Stimulated activated CD4-positive, alpha-beta T cell treated with anti-CD3 and anti-CD28 coated beads, Interleukin-4, amount 100 ng/mL, for 24 hours (primary cell): ENCODE measurements around the gene ERMP1.
"Not testable (repeated sequence)": the region's sequence is repeated elsewhere in the genome, so short reads cannot be mapped to it uniquely, and the experiment has no call there.

Experiments
- DNase-seq: peaks from one replicate; pipeline ENCODE4 v3.0.0-alpha.2; 2020

Gene ERMP1

DNA sequence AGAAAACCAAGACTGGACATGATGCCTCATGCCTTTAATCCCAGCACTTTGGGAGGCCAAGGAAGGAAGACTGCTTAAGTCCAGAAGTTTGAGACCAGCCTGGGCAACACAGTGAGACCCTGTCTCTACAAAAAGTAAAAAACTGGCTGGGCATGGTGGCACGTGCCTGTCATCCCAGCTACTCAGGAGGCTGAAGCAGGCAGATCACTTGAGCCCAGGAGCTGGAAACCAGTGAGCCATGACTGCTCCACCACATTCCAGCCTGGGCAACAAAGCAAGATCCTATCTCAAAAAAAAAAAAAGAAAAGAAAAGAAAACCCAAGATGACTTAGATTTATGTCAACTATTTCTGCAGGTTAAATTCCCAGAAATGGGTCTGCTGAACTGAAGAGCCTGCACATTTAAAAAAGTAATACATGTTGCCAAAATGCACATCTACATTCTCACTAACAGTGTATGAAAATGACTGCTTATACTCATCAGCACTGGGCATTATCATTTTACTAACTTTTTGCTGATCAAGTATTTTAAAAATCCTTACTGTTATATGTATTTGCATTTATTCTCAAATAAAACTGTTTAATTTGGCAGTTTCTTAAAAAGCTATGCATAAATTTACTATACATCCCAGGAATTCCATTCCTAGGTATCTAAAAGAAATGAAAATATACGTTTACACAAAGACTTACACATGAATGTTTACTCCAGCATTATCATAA lies 14.3 kb downstream of the ERMP1 start:
- no peak for DNase-seq

DNA sequence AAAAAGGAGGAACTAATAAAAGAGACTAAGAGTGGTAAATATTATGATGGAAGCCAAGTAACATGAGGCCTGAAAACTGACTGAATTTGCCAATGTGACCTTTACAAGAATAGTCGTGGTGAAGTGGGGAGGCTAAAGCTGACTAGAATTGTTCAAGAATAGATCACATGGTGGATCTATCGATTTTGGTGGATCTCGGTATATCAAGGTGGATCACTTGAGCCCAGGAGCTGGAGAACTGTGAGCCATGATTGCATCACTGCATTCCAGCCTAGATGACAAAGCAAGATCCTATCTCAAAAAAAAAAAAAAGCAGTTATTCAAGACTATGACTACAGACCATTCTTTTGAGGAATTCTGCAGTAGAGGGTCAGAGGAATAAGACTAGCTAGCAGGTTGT lies 15.1 kb downstream of the ERMP1 start:
- DNase-seq: no peak

DNA sequence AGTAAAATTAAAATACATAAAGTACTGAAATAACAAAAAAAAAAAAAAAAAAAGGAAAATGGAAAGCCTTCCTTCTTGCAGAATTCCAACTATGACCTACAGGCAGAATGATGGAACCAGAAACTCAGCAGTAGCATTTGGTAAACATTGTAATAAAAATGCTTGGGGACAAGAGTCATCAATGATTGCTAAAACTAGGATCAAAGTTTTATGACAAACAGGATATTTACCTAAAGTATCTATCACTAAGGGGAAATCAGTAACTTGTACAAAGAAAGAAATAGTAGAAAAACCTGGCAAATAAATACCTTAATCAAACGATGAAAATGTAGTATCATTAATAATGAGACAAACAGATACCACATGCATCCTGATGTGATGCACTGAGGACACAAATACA lies 17.5 kb downstream of the ERMP1 start:
- DNase-seq: no peak

DNA sequence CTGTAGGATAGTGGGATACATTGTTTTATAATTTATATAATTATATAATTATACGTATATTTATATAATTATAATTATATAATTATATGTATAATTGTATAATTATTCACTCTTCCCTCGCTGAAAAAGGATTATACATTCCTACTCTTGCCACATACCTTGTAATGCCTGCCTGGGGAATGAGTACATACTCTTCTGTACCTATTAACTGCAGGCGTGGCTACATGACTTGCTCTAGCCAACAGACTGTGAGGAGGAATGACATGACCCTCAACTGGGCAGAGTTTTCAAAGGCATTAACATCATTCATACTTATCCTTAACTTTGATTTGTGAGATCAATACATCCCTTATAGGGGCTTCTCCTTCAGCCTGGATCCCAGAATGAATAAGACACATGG lies 19.1 kb downstream of the ERMP1 start:
- DNase-seq: no peak

DNA sequence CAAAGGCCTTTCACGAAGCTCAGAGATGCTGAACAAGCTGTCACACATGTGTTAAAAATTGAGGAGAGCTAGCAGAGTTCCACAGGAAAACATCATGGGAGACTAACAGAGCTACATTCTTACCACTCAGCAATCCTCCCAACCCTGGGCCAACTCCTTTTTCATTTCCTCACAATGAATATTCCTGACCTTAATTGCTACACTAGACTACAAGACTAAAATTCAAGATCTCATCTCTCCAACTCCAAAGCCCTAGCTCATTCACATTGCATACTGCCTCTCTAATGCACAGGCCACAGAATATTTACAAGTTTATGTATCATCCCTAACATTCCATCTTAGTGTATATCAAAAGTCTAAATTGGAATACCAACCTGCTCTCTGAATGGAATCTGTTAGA lies 21.2 kb downstream of the ERMP1 start:
- no peak for DNase-seq

DNA sequence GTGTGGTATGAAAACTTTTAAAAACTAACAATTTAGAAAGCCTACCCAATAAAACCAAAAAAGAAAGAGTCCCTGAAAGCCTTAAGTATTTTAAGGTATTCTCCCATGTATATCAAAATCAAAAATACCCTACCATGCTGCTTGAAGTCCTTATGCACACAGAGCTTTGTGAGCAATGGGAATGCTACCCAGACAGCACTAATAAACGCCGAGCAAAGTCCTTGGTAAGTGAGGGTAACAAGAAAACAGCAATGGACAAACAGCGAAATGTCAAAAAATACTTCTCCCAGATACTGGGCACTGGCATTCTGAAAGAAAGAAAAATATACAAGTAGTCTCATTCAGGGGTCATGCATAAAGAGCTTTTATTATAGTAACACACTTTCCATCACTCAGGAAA lies 27.4 kb downstream of the ERMP1 start:
- no peak for DNase-seq

DNA sequence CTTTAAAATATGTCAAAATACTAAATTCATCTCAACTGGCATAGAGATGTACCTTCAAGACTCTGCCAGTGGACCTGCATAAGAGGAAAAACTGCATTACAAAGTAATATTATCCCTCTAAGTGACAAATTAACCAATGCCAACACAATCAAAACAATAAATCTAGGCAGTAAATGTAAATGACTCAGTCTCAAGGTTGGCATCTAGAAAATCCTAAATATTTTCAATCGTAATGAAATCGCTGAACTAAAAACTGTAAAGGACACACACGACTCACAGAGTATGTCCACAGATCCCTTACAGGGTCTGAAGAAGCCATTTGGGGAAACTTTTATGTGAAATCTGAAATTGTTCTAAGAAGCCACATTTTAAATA lies 31.2 kb downstream of the ERMP1 start:
- DNase-seq: no peak

DNA sequence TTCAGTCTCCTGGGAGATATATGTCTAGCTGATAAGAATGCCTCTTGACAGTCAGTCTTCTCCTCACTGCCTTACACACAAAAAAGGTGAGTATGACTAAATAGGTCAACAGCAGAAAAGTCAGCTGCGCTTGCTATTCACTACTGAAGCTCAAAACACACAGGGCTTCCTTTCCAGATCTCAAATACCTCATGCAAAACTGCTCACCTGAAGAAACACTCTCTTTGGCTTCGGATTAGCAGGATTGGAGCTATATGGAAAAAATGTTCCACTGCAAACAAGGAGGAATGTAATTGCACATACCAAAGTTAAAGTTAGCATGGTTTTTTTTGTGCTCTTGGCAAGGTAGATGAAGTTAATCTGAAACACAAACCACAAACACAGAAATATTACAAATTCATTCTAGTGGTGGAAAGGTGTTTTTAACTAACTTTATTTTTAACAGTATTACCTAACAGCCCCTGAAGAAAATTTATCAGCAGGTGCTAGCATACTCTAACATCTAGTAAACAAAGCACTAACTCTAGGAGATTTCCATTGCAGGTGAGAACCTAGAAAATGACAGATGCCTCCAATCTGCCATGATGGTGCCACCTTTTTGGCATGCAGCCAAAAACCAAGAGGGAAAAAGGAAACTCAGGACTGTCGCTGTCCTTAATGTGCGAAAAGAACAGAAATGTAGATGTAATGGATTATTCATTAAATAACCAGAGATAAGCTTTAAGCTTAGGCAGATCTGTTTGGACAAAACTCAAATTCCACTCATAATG lies 31.8 kb downstream of the ERMP1 start:
- DNase-seq: no peak

DNA sequence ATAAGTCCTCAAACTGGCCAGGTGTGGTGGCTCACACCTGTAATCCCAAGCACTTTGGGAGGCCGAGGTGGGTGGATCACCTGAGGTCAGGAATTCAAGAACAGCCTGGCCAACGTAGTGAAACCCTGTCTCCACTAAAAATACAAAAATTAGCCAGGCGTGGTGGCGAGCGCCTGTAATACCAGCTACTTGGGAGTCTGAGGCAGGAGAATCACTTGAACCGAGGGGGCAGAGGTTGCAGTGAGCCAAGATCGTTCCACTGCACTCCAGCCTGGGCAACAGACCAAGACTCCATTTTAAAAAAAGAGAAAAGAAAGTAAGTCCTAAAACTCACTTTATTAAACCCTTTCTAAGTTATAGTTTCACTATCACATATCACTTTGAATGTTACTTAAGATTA lies 32.5 kb downstream of the ERMP1 start:
- not testable (repeated sequence) for DNase-seq

DNA sequence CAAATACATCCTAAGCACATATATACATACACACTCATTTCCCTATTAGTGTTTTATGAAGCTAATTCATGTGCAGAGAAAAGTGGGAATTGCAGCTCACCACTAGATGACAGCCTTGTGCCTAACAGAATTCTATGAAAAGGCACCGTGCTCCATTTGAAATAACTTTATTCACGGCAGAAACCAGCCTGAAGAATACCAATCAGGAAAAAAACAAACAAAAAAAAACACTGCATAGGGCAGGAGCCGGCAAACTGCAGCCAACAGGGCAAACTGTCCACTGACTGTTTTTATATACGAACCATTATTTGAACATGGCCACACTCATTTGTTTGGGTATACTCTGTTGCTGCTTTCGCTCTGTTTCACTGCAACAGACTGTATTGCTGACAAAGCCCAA lies 33.6 kb downstream of the ERMP1 start:
- DNase-seq: no peak

DNA sequence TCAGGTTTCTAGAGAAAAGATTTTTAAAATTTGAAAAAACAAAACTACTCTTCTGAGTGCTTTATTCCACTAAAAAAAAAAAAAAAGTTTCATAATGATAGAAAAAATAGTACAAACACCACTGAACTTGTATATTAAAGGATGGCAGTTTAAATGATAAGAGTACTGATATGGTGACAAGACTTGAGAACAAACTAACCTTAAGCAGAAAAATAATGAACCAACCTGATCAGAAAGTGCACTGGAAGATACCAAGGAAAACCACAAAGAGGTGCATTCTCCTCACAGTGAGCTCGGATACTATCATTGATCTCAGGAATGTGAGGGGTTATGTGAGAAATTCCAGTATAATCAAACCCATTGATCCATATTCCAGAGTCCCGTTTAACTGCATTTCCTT lies 34.3 kb downstream of the ERMP1 start:
- DNase-seq: no peak

DNA sequence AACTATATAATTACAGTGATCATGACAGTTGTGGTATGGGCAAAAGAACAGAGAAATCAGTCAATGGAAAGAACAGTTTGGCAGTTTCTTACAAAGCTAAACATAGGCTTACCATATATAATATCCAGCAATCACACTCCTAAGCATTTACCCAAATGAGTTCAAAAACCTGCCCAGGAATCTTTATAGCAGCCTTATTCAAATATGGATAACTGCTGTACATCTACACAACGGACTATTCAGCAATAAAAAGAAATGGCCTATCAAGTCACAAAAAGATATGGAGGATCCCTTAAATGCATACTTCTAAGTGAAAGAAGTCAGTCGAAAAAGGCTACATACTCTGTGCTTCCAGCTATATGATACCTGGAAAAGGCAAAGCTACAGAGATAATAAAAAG lies 36.6 kb downstream of the ERMP1 start:
- no peak for DNase-seq

DNA sequence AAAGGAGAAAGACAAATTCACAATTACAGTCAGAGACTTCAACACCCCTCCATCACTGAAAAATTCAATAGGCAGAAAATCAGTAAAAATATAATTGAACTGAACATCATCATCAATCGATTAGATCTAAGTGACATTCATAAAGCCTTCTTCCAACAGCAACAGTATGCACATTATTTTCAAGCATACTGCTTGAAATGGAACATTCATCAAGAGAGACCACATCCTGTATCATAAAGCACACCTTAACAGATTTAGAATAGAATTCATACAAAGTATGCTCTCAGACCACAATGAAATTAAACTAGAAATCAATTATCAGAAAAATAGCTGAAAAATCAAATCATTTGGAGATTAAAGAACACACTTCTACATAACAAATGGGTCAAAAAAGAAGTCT lies 39.1 kb downstream of the ERMP1 start:
- no peak for DNase-seq

DNA sequence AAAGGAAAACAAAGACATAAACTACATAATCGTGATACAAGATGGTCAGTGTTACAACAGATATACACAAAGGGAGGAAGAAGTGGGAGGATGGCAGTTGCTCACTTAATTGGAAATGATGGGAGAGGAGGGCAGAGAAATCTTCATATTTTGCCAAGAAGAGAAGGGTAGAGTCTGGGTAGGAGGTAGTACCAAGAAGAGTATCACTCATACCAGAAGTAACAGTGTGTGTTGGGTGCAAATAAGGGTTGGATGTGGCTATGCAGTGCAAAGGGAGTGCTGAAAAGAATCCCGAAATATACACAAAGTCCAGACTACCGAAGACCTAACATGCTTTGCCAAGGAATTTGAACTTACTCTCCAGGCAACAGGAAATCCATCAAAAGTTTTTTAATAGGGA lies 41.0 kb downstream of the ERMP1 start:
- DNase-seq: no peak

DNA sequence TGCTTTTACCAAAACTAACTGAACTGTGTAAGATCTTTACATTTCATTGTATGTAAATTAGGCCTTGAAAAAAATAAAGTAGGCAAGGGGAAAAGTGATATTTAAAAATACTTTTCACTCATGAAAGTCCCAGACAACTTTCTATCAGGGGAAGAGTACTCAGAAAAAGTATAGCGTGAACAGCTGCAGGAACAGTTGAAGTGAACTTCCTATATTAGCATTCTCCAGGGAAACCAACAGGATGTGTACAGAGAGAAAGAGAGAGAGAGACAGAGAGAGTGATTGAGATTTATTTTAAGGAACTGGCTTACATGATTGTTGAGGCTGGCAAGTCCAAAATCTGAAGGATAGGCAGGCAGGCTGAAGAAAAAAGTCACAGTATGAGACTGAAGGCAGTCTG lies 42.0 kb downstream of the ERMP1 start:
- no peak for DNase-seq

DNA sequence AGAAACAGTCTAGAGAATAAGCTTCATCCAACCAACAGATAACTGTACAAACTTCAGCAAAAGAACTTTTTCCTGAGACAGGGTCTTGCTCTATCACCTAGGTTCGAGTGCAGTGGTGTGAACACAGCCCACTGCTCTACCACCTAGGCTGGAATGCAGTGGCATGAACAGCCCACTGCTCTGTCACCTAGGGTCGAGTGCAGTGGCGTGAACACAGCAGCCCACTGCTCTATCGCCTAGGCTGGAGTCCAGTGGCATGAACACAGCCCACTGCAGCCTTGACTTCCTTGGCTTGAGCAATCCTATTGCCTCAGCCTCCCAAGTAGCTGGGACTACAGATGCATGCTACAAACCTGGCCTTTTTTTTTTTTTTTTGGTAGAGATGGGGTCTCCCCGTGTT lies 43.4 kb downstream of the ERMP1 start:
- DNase-seq: no peak

DNA sequence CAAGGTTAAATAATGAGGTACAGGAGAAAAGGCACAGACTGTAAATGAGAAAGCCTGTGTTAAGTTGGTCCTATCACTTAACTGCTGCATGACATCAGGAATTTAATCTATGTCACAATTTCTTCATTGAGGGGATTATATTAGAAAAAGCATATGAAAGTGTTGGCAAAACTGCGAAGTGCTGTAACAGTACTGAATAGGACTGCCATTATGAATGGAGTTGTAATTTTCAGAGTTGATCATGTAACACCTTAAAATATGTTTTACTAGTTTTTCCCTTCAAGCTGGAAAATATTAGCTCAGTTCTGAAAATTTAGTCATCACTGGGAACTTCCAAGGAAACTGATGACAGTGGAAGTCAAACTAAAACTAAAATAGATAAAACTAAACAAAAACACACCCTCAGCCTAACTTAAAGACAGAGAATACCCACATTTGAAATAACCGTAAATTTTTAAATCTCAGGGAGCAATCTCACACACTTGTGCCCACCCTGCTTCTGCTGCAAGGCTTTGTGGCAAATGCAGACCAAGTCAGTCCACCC lies 45.1 kb downstream of the ERMP1 start:
- no peak for DNase-seq

DNA sequence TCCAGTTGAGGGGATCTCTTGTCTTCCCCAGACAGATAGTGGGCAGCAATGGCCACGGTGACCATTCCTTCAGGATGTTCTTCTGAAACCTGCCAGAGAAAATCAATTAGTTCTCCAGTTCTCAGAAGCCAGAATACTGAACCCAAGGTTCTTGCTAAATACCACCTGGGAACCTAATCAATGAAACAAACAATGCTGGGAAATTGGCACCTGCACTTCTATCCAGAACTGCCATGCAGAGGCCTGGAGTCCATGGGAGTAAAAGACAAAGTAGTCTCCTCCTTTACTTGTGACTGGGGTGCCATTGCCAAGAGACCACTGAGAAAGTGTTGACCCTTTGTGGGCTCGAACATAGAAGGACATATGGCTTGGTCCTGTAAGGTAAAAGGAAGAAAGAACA lies 45.7 kb downstream of the ERMP1 start:
- DNase-seq: no peak

DNA sequence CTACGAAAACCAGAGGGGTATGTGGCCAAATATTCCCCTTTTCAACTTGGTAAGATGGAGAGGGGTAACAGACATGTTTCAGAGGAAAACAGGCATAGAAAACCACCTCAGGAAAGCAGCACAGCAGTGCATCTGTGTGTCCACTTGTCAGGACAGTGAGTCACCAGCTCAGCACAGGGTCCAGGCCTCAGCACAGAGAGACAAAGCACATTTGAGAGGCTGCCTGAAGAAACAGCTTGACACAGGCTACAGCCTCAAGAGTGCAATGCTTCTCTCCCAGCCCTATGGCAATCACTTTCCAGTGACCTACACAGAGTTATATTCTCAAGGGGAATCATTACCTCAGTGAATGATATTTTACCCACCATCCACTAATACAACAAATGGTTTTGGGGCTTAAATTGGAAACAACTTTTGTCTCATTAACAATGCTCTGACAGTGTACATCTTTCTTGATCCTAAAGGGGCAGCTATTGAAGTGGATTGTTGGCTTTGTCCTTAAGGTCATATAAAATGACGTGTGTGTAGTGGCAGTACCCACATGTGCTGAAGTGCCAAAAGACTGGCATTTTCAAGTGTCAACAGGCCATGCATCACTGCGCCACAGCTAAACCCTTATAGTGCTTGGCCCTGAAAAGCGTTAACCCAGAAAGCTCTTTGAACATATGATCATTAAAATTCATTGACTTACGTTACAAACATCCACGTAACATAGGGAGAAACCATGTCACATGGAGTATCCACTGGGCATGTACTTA lies 46.4 kb downstream of the ERMP1 start:
- DNase-seq: no peak

DNA sequence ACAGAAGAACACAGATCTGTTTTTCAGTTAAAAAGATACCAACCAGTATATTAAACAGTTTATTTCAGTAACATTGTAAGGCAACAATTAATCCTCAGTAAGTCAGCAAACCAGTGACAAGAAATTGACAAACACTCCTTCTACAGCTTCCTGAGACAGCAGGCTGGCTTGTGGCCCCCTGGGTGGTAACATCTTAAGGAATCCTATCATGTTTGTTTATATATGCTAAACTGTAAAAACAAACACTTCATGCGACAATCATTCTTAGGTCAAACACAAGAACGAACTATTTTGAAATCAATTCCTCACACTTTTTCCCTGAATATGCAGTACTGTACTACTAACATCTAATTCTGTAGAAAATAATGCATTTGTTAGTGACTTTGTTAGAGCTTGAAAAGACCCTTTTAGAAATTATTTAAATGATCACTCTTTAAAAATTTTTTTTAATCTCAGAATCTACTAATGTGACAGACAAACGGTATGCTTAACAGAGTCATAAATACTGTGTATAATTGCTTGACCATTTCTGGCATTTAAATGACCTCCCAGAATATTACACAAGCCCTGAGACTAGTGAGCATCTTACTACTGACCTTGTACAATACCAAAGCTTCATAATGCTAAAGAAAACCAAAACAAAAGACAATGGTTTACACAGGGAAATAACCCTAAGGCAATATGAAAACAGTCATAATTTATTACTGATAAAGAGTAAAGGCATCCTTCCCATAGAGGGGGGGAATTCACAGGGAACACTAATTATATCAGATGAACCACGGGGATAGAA lies 48.2 kb downstream of the ERMP1 start:
- DNase-seq: no peak

DNA sequence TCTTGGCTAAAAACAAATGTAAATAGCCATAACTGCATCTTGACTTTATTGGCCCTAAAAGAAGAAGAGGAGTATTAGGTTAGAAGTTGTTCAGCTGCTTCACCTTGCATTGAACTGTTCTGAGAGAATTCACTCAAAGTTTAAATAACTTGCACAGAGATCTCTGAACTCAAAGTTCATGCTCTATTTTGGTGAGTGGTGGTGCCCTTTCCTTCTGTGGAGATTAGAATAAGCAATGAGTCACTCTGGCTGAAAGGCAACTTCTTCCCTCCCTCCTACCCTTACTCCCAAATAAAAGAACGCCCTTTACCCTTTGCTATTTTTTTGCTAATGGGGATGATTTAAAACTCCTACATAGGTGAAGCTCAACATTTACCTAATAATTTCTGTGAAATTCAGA lies 48.9 kb downstream of the ERMP1 start:
- DNase-seq: no peak

DNA sequence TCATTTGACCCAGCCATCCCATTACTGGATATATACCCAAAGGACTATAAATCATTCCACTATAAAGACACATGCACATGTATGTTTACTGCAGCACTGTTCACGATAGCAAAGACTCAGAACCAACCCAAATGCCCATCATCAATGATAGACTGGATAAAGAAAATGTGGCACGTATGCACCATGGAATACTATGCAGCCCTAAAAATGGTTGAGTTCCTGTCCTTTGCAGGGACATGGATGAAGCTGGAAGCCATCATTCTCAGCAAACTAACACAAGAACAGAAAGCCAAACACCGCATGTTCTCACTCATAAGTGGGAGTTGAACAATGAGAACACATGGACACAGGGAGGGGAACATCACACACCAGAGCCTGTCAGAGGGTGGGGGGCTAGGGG lies 49.5 kb downstream of the ERMP1 start:
- DNase-seq: not testable (repeated sequence)

DNA sequence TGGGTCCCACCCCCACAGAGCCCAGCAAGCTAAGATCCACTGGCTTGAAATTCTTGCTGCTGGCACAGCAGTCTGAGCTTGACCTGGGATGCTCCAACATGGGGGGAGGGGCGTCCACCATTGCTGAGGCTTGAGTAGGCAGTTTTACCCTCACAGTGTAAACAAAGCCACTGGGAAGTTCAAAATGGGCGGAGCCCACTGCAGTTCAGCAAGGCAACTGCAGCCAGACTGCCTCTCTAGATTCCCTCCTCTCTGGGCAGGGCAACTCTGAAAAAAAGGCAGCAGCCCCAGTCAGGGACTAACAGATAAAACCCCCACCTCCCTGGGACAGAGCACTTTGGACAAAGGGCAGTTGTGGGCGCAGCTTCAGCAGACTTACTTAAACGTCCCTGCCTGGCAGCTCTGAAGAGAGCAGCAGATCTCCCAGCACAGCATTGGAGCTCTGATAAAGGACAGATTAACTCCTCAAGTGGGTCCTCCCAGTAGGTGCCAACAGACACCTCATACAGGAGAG lies 53.2 kb downstream of the ERMP1 start:
- not testable (repeated sequence) for DNase-seq
